SK-N-SH (cell line): ENCODE measurements around the gene ABCC3. TPM values are rescaled to one million over a fixed set of nuclear protein-coding genes. Genes with fewer than 3 reads are reported as not detected.

Source experiments
- CTCF ChIA-PET: fragments of 300-600, 350-600 bp; formaldehyde crosslinking; extraction: SDS; loops from one replicate; lab custom pipeline; 2021; lab: Yijun Ruan, JAX
- POLR2A ChIA-PET: fragments of 350-600 bp; sonication (Branson Sonifier 250); formaldehyde crosslinking; extraction: SDS; loops from one replicate; lab custom pipeline; 2020; ENCODE audit warnings: antibody characterized with exemption, inconsistent platforms; lab: Yijun Ruan, JAX
- DNase-seq: peaks from one replicate; pipeline ENCODE4 v3.0.0; 2012
- H2AFZ ChIP-seq: fragments of 200-600 bp; sonication (generic); 2 replicates; pipeline ENCODE4 v1.8.1; 2016; ENCODE audit warnings: antibody characterized with exemption, mild to moderate bottlenecking, low read depth
- H3F3A ChIP-seq: fragments of 200-600 bp; sonication (generic); replicated peaks from 2 replicates; pipeline ENCODE3; 2016; ENCODE audit warnings: antibody characterized with exemption, mild to moderate bottlenecking; ENCODE audit not compliant: insufficient read depth
- H3K27ac ChIP-seq, 2 experiments: fragments of 200-500 bp in 1 of 2; fragments of 200-600 bp in 1 of 2; sonication (Bioruptor generic) in 1 of 2; sonication (generic), shearing (Covaris generic) in 1 of 2; 2 replicates each; pipeline versions ENCODE4 v1.5.1 to v1.6.1; 2014 to 2016; ENCODE audit warnings: low read depth in 2 of 2, inconsistent platforms in 1 of 2, low read length in 1 of 2, mild to moderate bottlenecking in 1 of 2, mixed read lengths in 1 of 2
- H3K27me3 ChIP-seq: fragments of 200-600 bp; sonication (generic), shearing (Covaris generic); 2 replicates; pipeline ENCODE4 v1.6.1; 2016; ENCODE audit warnings: mixed run types; ENCODE audit not compliant: insufficient read depth
- H3K36me3 ChIP-seq, 2 experiments: fragments of 200-500 bp in 1 of 2; fragments of 200-600 bp in 1 of 2; sonication (Bioruptor generic) in 1 of 2; sonication (generic) in 1 of 2; replicated peaks in 1 of 2; 2 replicates each; pipeline versions ENCODE3 to v1.5.1; 2014 to 2016; ENCODE audit warnings: low read length in 1 of 2, mild to moderate bottlenecking in 1 of 2; ENCODE audit not compliant: insufficient read depth in 2 of 2, control insufficient read depth in 1 of 2
- H3K4me1 ChIP-seq, 2 experiments: fragments of 200-500 bp in 1 of 2; fragments of 200-600 bp in 1 of 2; sonication (Bioruptor generic) in 1 of 2; sonication (generic), shearing (Covaris generic) in 1 of 2; 2 replicates each; pipeline versions ENCODE4 v1.5.1 to v1.6.1; 2014 to 2016; ENCODE audit warnings: low read depth in 1 of 2, low read length in 1 of 2, mixed run types in 1 of 2; ENCODE audit not compliant: insufficient read depth in 2 of 2, control insufficient read depth in 1 of 2
- H3K4me2 ChIP-seq: fragments of 200-600 bp; sonication (generic), shearing (Covaris generic); 2 replicates; pipeline ENCODE4 v1.6.1; 2017; ENCODE audit warnings: mixed run types
- H3K4me3 ChIP-seq, 2 experiments: fragments of 200-500 bp in 1 of 2; fragments of 200-600 bp in 1 of 2; sonication (Bioruptor generic) in 1 of 2; sonication (generic), shearing (Covaris generic) in 1 of 2; 2 replicates each; pipeline versions ENCODE4 v1.5.1 to v1.8.1; 2014 to 2016; ENCODE audit warnings: low read depth in 2 of 2, inconsistent platforms in 1 of 2, low read length in 1 of 2, mild to moderate bottlenecking in 1 of 2, mixed read lengths in 1 of 2, moderate library complexity in 1 of 2
- H3K79me2 ChIP-seq: fragments of 200-600 bp; sonication (generic); 2 replicates; pipeline ENCODE4 v1.8.1; 2017; ENCODE audit warnings: mild to moderate bottlenecking; ENCODE audit not compliant: insufficient read depth
- H3K9ac ChIP-seq: fragments of 200-600 bp; sonication (generic); 2 replicates; pipeline ENCODE4 v1.6.1; 2017; ENCODE audit warnings: mixed run types
- H3K9me2 ChIP-seq: fragments of 200-600 bp; sonication (generic); 2 replicates; pipeline ENCODE4 v1.6.1; 2017; ENCODE audit warnings: mixed run types
- H3K9me3 ChIP-seq: fragments of 200-600 bp; sonication (generic); 2 replicates; pipeline ENCODE4 v1.6.1; 2017; ENCODE audit warnings: mixed run types, mild to moderate bottlenecking, moderate library complexity
- H4K20me1 ChIP-seq: fragments of 200-600 bp; sonication (generic); 2 replicates; pipeline ENCODE4 v1.6.1; 2017; ENCODE audit warnings: mild to moderate bottlenecking, mixed run types; ENCODE audit not compliant: insufficient read depth
- ELF1 ChIP-seq: IDR thresholded peaks from 2 replicates; pipeline ENCODE4 v1.4.0; 2012
- EP300 ChIP-seq, 2 experiments: IDR thresholded peaks; 2 replicates each; pipeline versions ENCODE4 v1.4.0 to v1.6.1; 2012; ENCODE audit warnings: borderline replicate concordance in 1 of 2, low read depth in 1 of 2, low read length in 1 of 2
- EZH2phosphoT487 ChIP-seq: fragments of 200-600 bp; sonication (generic); IDR thresholded peaks from 2 replicates; pipeline ENCODE4 v1.6.1; 2017; ENCODE audit warnings: low read depth, mixed run types, mild to moderate bottlenecking, antibody characterized with exemption, moderate library complexity, borderline replicate concordance
- FOSL2 ChIP-seq: IDR thresholded peaks from 2 replicates; pipeline ENCODE4 v1.4.0; 2012; ENCODE audit warnings: low read depth, mild to moderate bottlenecking, moderate library complexity, borderline replicate concordance
- FOXJ3 ChIP-seq: sonication (generic); formaldehyde crosslinking; IDR thresholded peaks from 2 replicates; pipeline ENCODE4 v1.5.1; 2020; ENCODE audit warnings: mild to moderate bottlenecking, missing genetic modification reagents
- GABPA ChIP-seq: IDR thresholded peaks from 2 replicates; pipeline ENCODE4 v1.4.0; 2012; ENCODE audit warnings: low read depth, mild to moderate bottlenecking
- GATA2 ChIP-seq: sonication (generic); formaldehyde crosslinking; IDR thresholded peaks from 2 replicates; pipeline ENCODE4 v1.5.0; 2020; ENCODE audit warnings: mild to moderate bottlenecking, missing genetic modification reagents
- JUND ChIP-seq: IDR thresholded peaks from 2 replicates; pipeline ENCODE4 v1.4.0; 2012
- MXI1 ChIP-seq: IDR thresholded peaks from 2 replicates; pipeline ENCODE4 v1.6.1; 2012; ENCODE audit warnings: mild to moderate bottlenecking, low read depth, low read length, improper control_type of control experiment
- NRF1 ChIP-seq: IDR thresholded peaks from 2 replicates; pipeline ENCODE4 v1.6.1; 2012; ENCODE audit warnings: low read depth, mild to moderate bottlenecking, low read length
- POLR2AphosphoS5 ChIP-seq: IDR thresholded peaks from 2 replicates; pipeline ENCODE4 v1.6.1; 2012; ENCODE audit warnings: low read depth, low read length
- RAD21 ChIP-seq: IDR thresholded peaks from 2 replicates; pipeline ENCODE4 v1.6.1; 2012; ENCODE audit warnings: mild to moderate bottlenecking, low read length
- RCOR1 ChIP-seq: fragments of 150-350 bp; IDR thresholded peaks from 2 replicates; pipeline ENCODE4 v1.6.1; 2017; ENCODE audit warnings: antibody characterized with exemption, low read length
- RFX5 ChIP-seq: IDR thresholded peaks from 2 replicates; pipeline ENCODE4 v1.6.1; 2012; ENCODE audit warnings: mild to moderate bottlenecking, improper control_type of control experiment, low read length
- RXRA ChIP-seq: IDR thresholded peaks from 2 replicates; pipeline ENCODE4 v1.4.0; 2012; ENCODE audit warnings: low read depth, mild to moderate bottlenecking, borderline replicate concordance
- SMC3 ChIP-seq: IDR thresholded peaks from 2 replicates; pipeline ENCODE4 v1.6.1; 2012; ENCODE audit warnings: low read depth, low read length, improper control_type of control experiment
- TAF1 ChIP-seq: IDR thresholded peaks from 2 replicates; pipeline ENCODE4 v1.6.1; 2012; ENCODE audit warnings: low read depth, mild to moderate bottlenecking, low read length, moderate library complexity, borderline replicate concordance
- TCF12 ChIP-seq: IDR thresholded peaks from 2 replicates; pipeline ENCODE4 v1.4.0; 2012
- YY1 ChIP-seq: IDR thresholded peaks from 2 replicates; pipeline ENCODE4 v1.4.0; 2012; ENCODE audit warnings: low read depth, mild to moderate bottlenecking
- WGBS: methylation state at CpG from one replicate; pipeline ENCODE4 v1.1.6; 2017; ENCODE audit warnings: low lambda C conversion rate; 5-methylcytosine and 5-hydroxymethylcytosine counted together
- polyA plus RNA-seq, 3 experiments: library from polyadenylated mRNA; depleted of rRNA; stranded (reverse); fragments of >200 nt; gene quantifications; 2 replicates each; pipeline ENCODE4 v1.2.3, GENCODE V29; 2012
- TF ChIP-seq, protein P1 (sequence below): fragments of 150-350 bp; IDR thresholded peaks from 2 replicates; pipeline ENCODE4 v1.6.1; 2016; ENCODE audit warnings: mild to moderate bottlenecking, low read depth, low read length
- TF ChIP-seq, protein P2 (sequence below): IDR thresholded peaks from 2 replicates; pipeline ENCODE4; 2012
- TF ChIP-seq, protein P3 (sequence below): IDR thresholded peaks from 2 replicates; pipeline ENCODE4 v1.4.0; 2012; ENCODE audit warnings: low read depth
- TF ChIP-seq, protein P4 (sequence below): fragments of 150-350 bp; IDR thresholded peaks from 2 replicates; pipeline ENCODE4 v1.6.1; 2017; ENCODE audit warnings: antibody characterized with exemption, low read length, low read depth, borderline replicate concordance

ABCC3 gene
- polyA plus RNA-seq, 1 of the 3 experiments (the other 2 are of a cell fraction) = 185 TPM

DNA sequence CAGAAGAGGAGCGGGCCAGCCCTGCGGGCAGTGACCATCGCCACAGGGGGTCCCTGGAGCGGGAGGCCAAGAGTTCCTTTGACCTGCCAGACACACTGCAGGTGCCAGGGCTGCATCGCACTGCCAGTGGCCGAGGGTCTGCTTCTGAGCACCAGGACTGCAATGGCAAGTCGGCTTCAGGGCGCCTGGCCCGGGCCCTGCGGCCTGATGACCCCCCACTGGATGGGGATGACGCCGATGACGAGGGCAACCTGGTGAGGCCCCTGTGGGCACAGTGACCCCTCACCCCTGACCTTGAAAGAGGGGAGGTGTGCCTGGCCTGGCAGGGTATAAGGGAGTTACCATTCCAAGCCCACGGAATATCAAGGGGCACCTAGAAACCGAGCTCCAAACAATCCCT lies 35.1 kb upstream of the ABCC3 start:
- Histone ChIP-seq H3K9me2 (no peaks in the 10 kb centered on the region), H3K27me3 (no peaks in the 10 kb centered on the region), H3K4me1 (peaks cover 5 to 51% of the 10 kb centered on the region in 2 experiments), H3K4me2 (no peak overlapping the region), H3K9ac (no peak overlapping the region), H3K9me3 (no peaks in the 10 kb centered on the region), H4K20me1 (no peaks in the 10 kb centered on the region), H3K79me2 (no peaks in the 10 kb centered on the region), H3K36me3 (no peaks in the 10 kb centered on the region), H2AFZ (no peak overlapping the region), H3K27ac (no peak overlapping the region), H3F3A (no peaks in the 10 kb centered on the region), H3K4me3 (no peak overlapping the region)
- ChIA-PET POLR2A (no interaction called here), CTCF (interaction anchor here (0.8 to 22.2 kb wide), 5 partner anchors 9 to 48 kb away, joined by 3 to 402 read pairs (median 7); partner anchors contain the start of gene ABCC3)
- WGBS = 81% methylated on average over 15 of the region's 15 CpGs
- TF ChIP-seq TCF12 (no peak), MXI1 (no peak), EZH2phosphoT487 (no peak), FOSL2 (no peak), RXRA (no peak), NRF1 (no peak), TAF1 (no peak), RAD21 (no peak), FOXJ3 (no peak), EP300 (IDR thresholded peaks at IDR 0.05; ENCODE audit: borderline replicate concordance in 1 of 2, low read depth in 1 of 2, low read length in 1 of 2) (no peak), JUND (no peak), RCOR1 (no peak), POLR2AphosphoS5 (no peak), RFX5 (no peak), ELF1 (no peak)
- TF ChIP-seq, protein P1, sequence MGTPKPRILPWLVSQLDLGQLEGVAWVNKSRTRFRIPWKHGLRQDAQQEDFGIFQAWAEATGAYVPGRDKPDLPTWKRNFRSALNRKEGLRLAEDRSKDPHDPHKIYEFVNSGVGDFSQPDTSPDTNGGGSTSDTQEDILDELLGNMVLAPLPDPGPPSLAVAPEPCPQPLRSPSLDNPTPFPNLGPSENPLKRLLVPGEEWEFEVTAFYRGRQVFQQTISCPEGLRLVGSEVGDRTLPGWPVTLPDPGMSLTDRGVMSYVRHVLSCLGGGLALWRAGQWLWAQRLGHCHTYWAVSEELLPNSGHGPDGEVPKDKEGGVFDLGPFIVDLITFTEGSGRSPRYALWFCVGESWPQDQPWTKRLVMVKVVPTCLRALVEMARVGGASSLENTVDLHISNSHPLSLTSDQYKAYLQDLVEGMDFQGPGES = no peak
- TF ChIP-seq, protein P2, sequence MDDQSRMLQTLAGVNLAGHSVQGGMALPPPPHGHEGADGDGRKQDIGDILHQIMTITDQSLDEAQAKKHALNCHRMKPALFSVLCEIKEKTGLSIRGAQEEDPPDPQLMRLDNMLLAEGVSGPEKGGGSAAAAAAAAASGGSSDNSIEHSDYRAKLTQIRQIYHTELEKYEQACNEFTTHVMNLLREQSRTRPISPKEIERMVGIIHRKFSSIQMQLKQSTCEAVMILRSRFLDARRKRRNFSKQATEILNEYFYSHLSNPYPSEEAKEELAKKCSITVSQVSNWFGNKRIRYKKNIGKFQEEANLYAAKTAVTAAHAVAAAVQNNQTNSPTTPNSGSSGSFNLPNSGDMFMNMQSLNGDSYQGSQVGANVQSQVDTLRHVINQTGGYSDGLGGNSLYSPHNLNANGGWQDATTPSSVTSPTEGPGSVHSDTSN = no peak
- DNase-seq = no peak

DNA sequence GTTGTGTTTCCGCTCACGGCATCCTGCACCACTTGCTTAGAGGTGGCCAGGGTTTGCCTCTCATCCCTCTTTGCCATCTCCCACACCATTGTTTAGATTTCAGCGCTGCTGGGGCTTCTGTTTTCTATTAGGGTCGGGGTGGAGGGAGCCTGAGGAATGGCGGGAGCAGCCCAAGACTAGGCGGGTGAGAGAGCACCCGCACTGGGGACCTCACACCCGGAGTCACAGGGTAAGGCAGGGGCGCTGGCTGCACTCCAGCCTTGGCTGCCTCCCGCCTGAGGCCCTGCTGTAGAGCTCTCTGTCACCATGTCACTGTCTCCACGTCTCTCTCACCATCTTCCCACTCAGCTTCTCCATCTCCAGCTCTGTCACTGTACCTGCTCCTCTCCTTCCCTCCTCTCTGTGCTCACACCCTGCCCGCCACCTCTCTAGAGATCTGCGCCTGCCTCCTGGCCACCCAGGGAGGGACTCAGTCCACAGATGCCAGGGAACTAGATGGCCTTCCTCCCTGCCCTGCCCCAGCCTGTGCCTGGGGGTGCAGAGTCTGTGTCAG lies 32.8 kb upstream of the ABCC3 start:
- ChIA-PET POLR2A (interaction anchor here (1.4 to 1.9 kb wide), 3 partner anchors 9 to 45 kb away, joined by 3 to 6 read pairs (median 3); no protein-coding TSS in a partner anchor), CTCF (interaction anchor here (0.8 to 22.2 kb wide), 7 partner anchors 8 to 50 kb away, joined by 3 to 402 read pairs (median 19); partner anchors contain the start of genes ABCC3 and CACNA1G)
- no peak overlapping the region for H3K4me3 ChIP-seq
- H3K79me2 ChIP-seq = no peaks in the 10 kb centered on the region
- no peak overlapping the region for H3K9ac ChIP-seq
- H3K4me2 ChIP-seq = no peak overlapping the region
- peak; percentile 89 for DNase-seq
- H3F3A ChIP-seq = no peaks in the 10 kb centered on the region
- no peaks in the 10 kb centered on the region for H4K20me1 ChIP-seq
- H2AFZ ChIP-seq = no peak overlapping the region
- H3K9me3 ChIP-seq = no peaks in the 10 kb centered on the region
- no peaks in the 10 kb centered on the region for H3K27me3 ChIP-seq
- H3K9me2 ChIP-seq = no peaks in the 10 kb centered on the region
- no peaks in the 10 kb centered on the region for H3K36me3 ChIP-seq
- WGBS = 63% methylated on average over 13 of the region's 13 CpGs
- peak overlapping the region in 1 of 2 experiments; percentile 41; a peak in 2 of 4 replicates for H3K27ac ChIP-seq
- H3K4me1 ChIP-seq = peaks cover 11 to 67% of the 10 kb centered on the region in 2 experiments
- TF ChIP-seq TCF12 (no peak; the same call in 1 of the 2 replicates), JUND (no peak), GABPA (no peak), RFX5 (no peak), NRF1 (no peak), FOXJ3 (no peak), SMC3 (no peak), RCOR1 (0 out of 2 replicates have a peak, but pooled peaks have one; percentile 11), EP300 (IDR thresholded peaks at IDR 0.05; ENCODE audit: borderline replicate concordance in 1 of 2, low read depth in 1 of 2, low read length in 1 of 2) (peak in 1 of 2 experiments; percentile 54; a peak in 1 of 4 replicates), RXRA (no peak), RAD21 (no peak; the same call in 1 of the 2 replicates), POLR2AphosphoS5 (no peak), YY1 (no peak), GATA2 (0 out of 2 replicates have a peak, but pooled peaks have one; percentile 2)
- TF ChIP-seq, protein P3, sequence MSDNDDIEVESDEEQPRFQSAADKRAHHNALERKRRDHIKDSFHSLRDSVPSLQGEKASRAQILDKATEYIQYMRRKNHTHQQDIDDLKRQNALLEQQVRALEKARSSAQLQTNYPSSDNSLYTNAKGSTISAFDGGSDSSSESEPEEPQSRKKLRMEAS = no peak
- TF ChIP-seq, protein P2 = no peak
- TF ChIP-seq, protein P4, sequence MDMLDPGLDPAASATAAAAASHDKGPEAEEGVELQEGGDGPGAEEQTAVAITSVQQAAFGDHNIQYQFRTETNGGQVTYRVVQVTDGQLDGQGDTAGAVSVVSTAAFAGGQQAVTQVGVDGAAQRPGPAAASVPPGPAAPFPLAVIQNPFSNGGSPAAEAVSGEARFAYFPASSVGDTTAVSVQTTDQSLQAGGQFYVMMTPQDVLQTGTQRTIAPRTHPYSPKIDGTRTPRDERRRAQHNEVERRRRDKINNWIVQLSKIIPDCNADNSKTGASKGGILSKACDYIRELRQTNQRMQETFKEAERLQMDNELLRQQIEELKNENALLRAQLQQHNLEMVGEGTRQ = no peak
